Transverse colon (tissue), 4 donors: ENCODE results near the gene RIN3. TPM values are rescaled to one million over a fixed set of nuclear protein-coding genes. Genes with fewer than 3 reads are reported as not detected.

Experiments used
- DNase-seq: peaks from one replicate; pipeline ENCODE4 v3.0.0-alpha.2; 2019
- H3K27ac ChIP-seq, 4 donors: fragments of 200-600 bp; sonication (generic); 2 replicates each; pipeline ENCODE4 v1.5.1; 2016 to 2018; ENCODE audit warnings: inconsistent platforms in 4 of 4
- H3K27me3 ChIP-seq: fragments of 200-600 bp; sonication (generic); 2 replicates; pipeline ENCODE4 v1.5.1; 2017; ENCODE audit warnings: inconsistent platforms
- H3K36me3 ChIP-seq, 4 donors: fragments of 200-600 bp; sonication (generic); 2 replicates each; pipeline ENCODE4 v1.5.1; 2017 to 2019; ENCODE audit warnings: inconsistent platforms in 4 of 4
- H3K4me1 ChIP-seq, 4 donors: fragments of 200-600 bp; sonication (generic); 2 replicates each; pipeline ENCODE4 v1.5.1; 2017 to 2020; ENCODE audit warnings: inconsistent platforms in 4 of 4
- H3K4me3 ChIP-seq, 4 donors: fragments of 200-600 bp; sonication (generic); 1 replicate in 1 of 4; 2 replicates in 3 of 4; pipeline versions ENCODE4 v1.5.1 to v1.6.1; 2017 to 2019; ENCODE audit warnings: inconsistent platforms in 4 of 4
- H3K9me3 ChIP-seq, 2 donors: fragments of 200-600 bp; sonication (generic); 2 replicates each; pipeline ENCODE4 v1.5.1; 2017 to 2019; ENCODE audit warnings: inconsistent platforms in 2 of 2
- CTCF ChIP-seq, 5 experiments: fragments of 200-600 bp in 3 of 5; fragments of 450-650 bp in 2 of 5; sonication (generic) in 3 of 5; IDR thresholded peaks; 1 replicate in 2 of 5; 2 replicates in 3 of 5; pipeline ENCODE4 v1.5.1; 2016 to 2017; ENCODE audit warnings: antibody characterized with exemption in 5 of 5, inconsistent platforms in 3 of 5, mild to moderate bottlenecking in 2 of 5, moderate library complexity in 1 of 5
- EP300 ChIP-seq: sonication (generic); formaldehyde crosslinking; IDR thresholded peaks from one replicate; pipeline ENCODE4 v1.6.1; 2017; ENCODE audit warnings: antibody characterized with exemption, low read depth
- POLR2A ChIP-seq: fragments of 450-650 bp; IDR thresholded peaks from one replicate; pipeline ENCODE4 v1.6.1; 2016; ENCODE audit warnings: antibody characterized with exemption, mild to moderate bottlenecking, moderate library complexity
- POLR2AphosphoS5 ChIP-seq, 3 donors: sonication (generic); formaldehyde crosslinking; IDR thresholded peaks; one replicate each; pipeline ENCODE4 v1.6.1; 2016; ENCODE audit warnings: antibody characterized with exemption in 3 of 3
- WGBS, 2 donors: methylation state at CpG; one replicate each; pipeline ENCODE4 v1.1.5; 2018; ENCODE audit warnings: low coverage in 1 of 2; 5-methylcytosine and 5-hydroxymethylcytosine counted together
- in situ Hi-C, 4 donors: fragments of 200-750 bp; cut with MboI; loops; one replicate each; pipeline versions ENCODE4 v1.15.0 to v1.15.1; 2017; ENCODE audit warnings: low sequenced_read_pairs in 3 of 4, low pct_ligation_motif_present in 1 of 4, low pct_unique_long_range_greater_than_20kb in 1 of 4
- intact Hi-C: fragments of 100-400 bp; cut with DNase I; formaldehyde crosslinking; loops from one replicate; pipeline ENCODE4 v1.15.1; 2023; ENCODE audit warnings: low total_unique reads
- total RNA-seq, 4 donors: library from RNA; depleted of rRNA; stranded (reverse); fragments of >200 nt; gene quantifications; one replicate each; pipeline ENCODE4 v1.1.0, GENCODE V29; 2016

RIN3 gene
- total RNA-seq, 4 donors from 2014 or later = 16.2 to 24.3 (median 20.7) TPM

- TF ChIP-seq EP300 = no peak
- no peak for TF ChIP-seq POLR2AphosphoS5 (IDR thresholded peaks at IDR 0.05)
- Histone ChIP-seq H3K36me3 (no peaks in the 10 kb centered on the region), H3K27me3 (no peaks in the 10 kb centered on the region), H3K27ac (peak overlapping the region; percentile 66 to 82 (median 77)), H3K9me3 (no peaks in the 10 kb centered on the region), H3K4me1 (peaks cover 18 to 45% (median 25%) of the 10 kb centered on the region in 4 donors), H3K4me3 (no peak overlapping the region)
- WGBS, 2 donors = 77 to 83% methylated on average over 6 to 7 of the region's 7 CpGs
- in situ Hi-C loops = no loop called here
- intact Hi-C loops = no loop called here
- DNase-seq = no peak
These were observed 73.5 kb downstream of the RIN3 start for GRCh38 chr14:92586963-92587699.

GRCh38 chr14:92587700-92588085 is 74.1 kb downstream of the RIN3 start:
- in situ Hi-C loops = no loop called here
- intact Hi-C loops = no loop called here
- Histone ChIP-seq H3K4me1 (peaks cover 18 to 45% (median 25%) of the 10 kb centered on the region in 4 donors), H3K27me3 (no peaks in the 10 kb centered on the region), H3K27ac (peak overlapping the region; percentile 66 to 82 (median 77)), H3K9me3 (no peaks in the 10 kb centered on the region), H3K36me3 (no peaks in the 10 kb centered on the region), H3K4me3 (no peak overlapping the region)
- DNase-seq = no peak
- 95% methylated on average over 2 of the region's 2 CpGs; no CpG with 5 or more reads in 1 of the 2 donors for WGBS, 2 donors
- no peak for TF ChIP-seq CTCF (IDR thresholded peaks at IDR 0.05)
- no peak for TF ChIP-seq POLR2A
- TF ChIP-seq EP300 = no peak

- no peak for DNase-seq
- H3K4me3 ChIP-seq = no peak overlapping the region
- 74% methylated on average over 5 of the region's 5 CpGs; no CpG with 5 or more reads in 1 of the 2 donors for WGBS, 2 donors
- H3K36me3 ChIP-seq = no peaks in the 10 kb centered on the region
- H3K27me3 ChIP-seq = no peaks in the 10 kb centered on the region
- H3K9me3 ChIP-seq = no peaks in the 10 kb centered on the region
- H3K27ac ChIP-seq = peak overlapping the region in 2 of 4 donors; percentile 7 to 73
- in situ Hi-C loops (no loop called here), intact Hi-C loops (no loop called here)
- TF ChIP-seq CTCF (IDR thresholded peaks at IDR 0.05) (peak; percentile 4 to 52 (median 32)), POLR2AphosphoS5 (IDR thresholded peaks at IDR 0.05) (no peak), EP300 (no peak), POLR2A (no peak)
- peaks cover 18 to 45% (median 25%) of the 10 kb centered on the region in 4 donors for H3K4me1 ChIP-seq
These were observed 75.8 kb downstream of the RIN3 start for GRCh38 chr14:92589213-92589852.

GRCh38 chr14:92590176-92590575 is 76.6 kb downstream of the RIN3 start:
- no peak overlapping the region for H3K27ac ChIP-seq
- 80 to 91% methylated on average over 2 of the region's 2 CpGs for WGBS, 2 donors
- TF ChIP-seq POLR2A (no peak), EP300 (no peak), POLR2AphosphoS5 (IDR thresholded peaks at IDR 0.05) (no peak), CTCF (IDR thresholded peaks at IDR 0.05) (no peak)
- H3K4me1 ChIP-seq = peaks cover 18 to 36% (median 21%) of the 10 kb centered on the region in 4 donors
- no peak for DNase-seq
- H3K36me3 ChIP-seq = no peaks in the 10 kb centered on the region
- H3K4me3 ChIP-seq = no peak overlapping the region
- in situ Hi-C loops = no loop called here
- no peaks in the 10 kb centered on the region for H3K27me3 ChIP-seq
- intact Hi-C loops = no loop called here
- no peaks in the 10 kb centered on the region for H3K9me3 ChIP-seq
